SU-DHL-6 (cell line): Measurements from ENCODE around the gene BCL2.

Experiments
- H2AFZ ChIP-seq: fragments of 200-600 bp; sonication (generic); 2 replicates; pipeline ENCODE4 v1.6.1; 2014; ENCODE audit warnings: low read depth, mild to moderate bottlenecking, moderate library complexity, mixed read lengths, antibody characterized with exemption, low read length; ENCODE audit not compliant: severe bottlenecking
- H3F3A ChIP-seq: fragments of 200-600 bp; shearing (Covaris generic); 2 replicates; pipeline ENCODE4 v1.6.0; 2016; ENCODE audit warnings: antibody characterized with exemption, mild to moderate bottlenecking; ENCODE audit not compliant: insufficient read depth
- H3K27ac ChIP-seq: fragments of 200-600 bp; sonication (generic); 2 replicates; pipeline ENCODE4 v1.5.1; 2016; ENCODE audit warnings: low read depth, mild to moderate bottlenecking, low read length, moderate library complexity, mixed read lengths
- H3K27me3 ChIP-seq: fragments of 200-600 bp; sonication (generic), shearing (Covaris generic); 2 replicates; pipeline ENCODE4 v1.6.0; 2014; ENCODE audit warnings: mild to moderate bottlenecking, low read length
- H3K36me3 ChIP-seq: fragments of 200-600 bp; sonication (generic); 2 replicates; pipeline ENCODE4 v1.6.1; 2014; ENCODE audit warnings: mild to moderate bottlenecking, low read length, mixed read lengths
- H3K4me2 ChIP-seq: fragments of 300-600, 200-600 bp; shearing (Covaris generic), sonication (generic); 2 replicates; pipeline ENCODE4 v1.6.0; 2014; ENCODE audit warnings: low read length, low read depth, mild to moderate bottlenecking; ENCODE audit not compliant: poor library complexity, severe bottlenecking
- H3K4me3 ChIP-seq: fragments of 200-600 bp; sonication (generic); 2 replicates; pipeline ENCODE4 v1.5.1; 2014; ENCODE audit warnings: antibody characterized with exemption, low read length, mild to moderate bottlenecking, mixed read lengths; ENCODE audit not compliant: insufficient read depth, poor library complexity, severe bottlenecking
- H3K79me2 ChIP-seq: fragments of 200-600 bp; sonication (generic); 2 replicates; pipeline ENCODE4 v1.6.1; 2014; ENCODE audit warnings: mild to moderate bottlenecking, low read length, moderate library complexity; ENCODE audit not compliant: insufficient read depth
- H3K9ac ChIP-seq: fragments of 200-600 bp; sonication (generic); 2 replicates; pipeline ENCODE4 v1.7.0; 2014; ENCODE audit warnings: mild to moderate bottlenecking, low read length
- H3K9me2 ChIP-seq: fragments of 200-600 bp; sonication (generic); replicated peaks from 2 replicates; pipeline ENCODE4 v1.6.1; 2014; ENCODE audit warnings: low read length; ENCODE audit not compliant: insufficient read depth
- H3K9me3 ChIP-seq: fragments of 200-600 bp; sonication (generic); 2 replicates; pipeline ENCODE4 v1.6.1; 2014; ENCODE audit warnings: low read length, mixed read lengths; ENCODE audit not compliant: insufficient read depth
- H4K20me1 ChIP-seq: fragments of 200-600 bp; sonication (generic); 2 replicates; pipeline ENCODE4 v1.6.1; 2014; ENCODE audit warnings: low read depth, mild to moderate bottlenecking, antibody characterized with exemption, low read length, moderate library complexity, mixed read lengths
- CTCF ChIP-seq: fragments of 200-600 bp; sonication (generic); IDR thresholded peaks from one replicate; pipeline ENCODE4 v1.5.1; 2017; ENCODE audit warnings: antibody characterized with exemption, mild to moderate bottlenecking, low read length, moderate library complexity; ENCODE audit not compliant: insufficient read depth, poor library complexity, severe bottlenecking
- EZH2phosphoT487 ChIP-seq: fragments of 200-600 bp; sonication (generic), shearing (Covaris generic); conservative IDR thresholded peaks from 2 replicates; pipeline ENCODE4 v1.6.1; 2018; ENCODE audit warnings: mild to moderate bottlenecking, antibody characterized with exemption, low read length, moderate library complexity, mixed read lengths

BCL2 gene

DNA sequence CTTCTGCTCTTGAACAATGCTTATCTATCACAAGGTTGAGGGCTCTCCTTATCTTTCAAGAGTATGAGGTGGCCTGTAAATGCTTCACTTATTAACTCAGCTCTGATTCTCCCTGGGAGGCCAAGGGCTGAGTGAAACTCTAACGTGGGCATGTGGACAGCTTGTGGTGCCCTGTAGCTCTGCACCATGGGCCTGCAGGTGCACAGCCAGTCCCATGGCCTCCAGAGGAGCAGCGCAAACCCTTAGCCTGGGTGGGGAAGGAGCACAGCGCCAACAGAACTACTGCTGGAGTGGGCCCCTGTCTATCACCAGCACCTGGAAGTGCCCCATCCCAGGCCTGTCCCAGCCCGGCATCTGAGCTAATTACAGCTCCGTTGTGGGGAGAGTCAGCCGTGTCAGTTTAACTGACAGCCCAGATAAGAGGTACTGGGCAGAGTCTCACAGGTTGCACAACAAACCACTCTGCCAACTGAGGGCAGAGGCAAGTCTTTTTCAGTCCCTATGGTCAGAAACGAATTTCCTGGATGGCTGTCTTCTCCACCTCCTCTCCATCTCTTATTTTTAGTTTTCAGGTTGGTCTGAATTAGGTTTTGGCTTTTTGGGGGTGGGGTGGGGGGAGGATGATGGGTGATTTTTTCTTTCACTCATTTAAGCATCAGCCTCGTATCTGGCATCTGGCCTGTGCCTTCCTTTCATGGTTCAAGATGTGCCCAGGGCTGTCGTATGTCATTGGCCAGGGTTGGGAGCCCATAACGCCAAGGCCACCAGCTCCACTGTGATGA lies 219.5 kb downstream of the BCL2 start:
- Histone ChIP-seq H3K27me3 (no peaks in the 10 kb centered on the region), H3K9me3 (no peaks in the 10 kb centered on the region), H3K79me2 (no peaks in the 10 kb centered on the region), H4K20me1 (no peaks in the 10 kb centered on the region), H3F3A (no peaks in the 10 kb centered on the region), H3K4me3 (no peak overlapping the region), H3K9me2 (no peaks in the 10 kb centered on the region), H3K27ac (no peak overlapping the region), H3K36me3 (no peaks in the 10 kb centered on the region), H3K4me2 (no peak overlapping the region), H3K9ac (no peak overlapping the region), H2AFZ (no peak overlapping the region)
- TF ChIP-seq EZH2phosphoT487 (no peak), CTCF (no peak)

DNA sequence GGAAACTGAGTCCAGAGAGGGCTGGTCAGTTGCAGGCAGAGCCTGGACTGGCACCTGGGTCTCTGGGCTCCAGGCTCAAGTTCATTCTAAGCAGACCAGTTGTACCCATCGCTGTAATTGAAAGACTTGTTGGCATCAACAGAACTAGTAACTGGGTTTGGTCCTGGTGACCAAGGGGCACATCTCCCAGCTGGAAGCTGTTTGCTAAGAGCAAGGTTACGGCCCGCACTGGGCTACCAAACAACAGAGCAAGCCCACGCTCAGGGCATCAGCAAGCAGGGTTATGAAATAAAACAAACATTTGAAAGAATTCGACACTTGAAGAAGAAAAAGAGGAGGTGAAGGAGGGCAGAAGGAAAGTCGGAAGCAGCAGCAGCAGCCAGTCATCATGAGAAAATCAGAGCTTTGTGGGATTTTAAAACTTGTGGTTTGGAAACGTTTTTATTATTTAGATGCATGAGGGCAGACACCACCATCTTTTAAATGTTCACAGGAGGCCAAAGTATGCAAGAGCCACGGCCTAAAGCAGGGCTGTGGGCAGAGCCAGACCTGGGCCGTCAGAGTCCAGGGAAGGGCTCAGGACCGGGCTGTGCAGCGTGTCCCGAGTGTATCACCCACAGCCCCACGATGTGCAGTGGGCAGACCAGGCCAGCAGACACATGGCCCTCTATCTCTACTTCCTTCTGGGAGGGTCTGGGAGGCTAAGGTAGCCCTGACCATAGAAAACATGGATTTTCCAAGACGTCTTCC lies 220.3 kb downstream of the BCL2 start:
- no peaks in the 10 kb centered on the region for H3K27me3 ChIP-seq
- no peaks in the 10 kb centered on the region for H3F3A ChIP-seq
- H3K79me2 ChIP-seq = no peaks in the 10 kb centered on the region
- no peak overlapping the region for H3K9ac ChIP-seq
- H3K4me3 ChIP-seq = no peak overlapping the region
- H3K9me3 ChIP-seq = no peaks in the 10 kb centered on the region
- H4K20me1 ChIP-seq = no peaks in the 10 kb centered on the region
- H3K9me2 ChIP-seq = no peaks in the 10 kb centered on the region
- H2AFZ ChIP-seq = no peak overlapping the region
- H3K36me3 ChIP-seq = no peaks in the 10 kb centered on the region
- TF ChIP-seq EZH2phosphoT487 (no peak), CTCF (no peak)
- no peak overlapping the region for H3K27ac ChIP-seq
- no peak overlapping the region for H3K4me2 ChIP-seq

GRCh38 chr18:63098018-63098981 lies 221.3 kb downstream of the BCL2 start:
- TF ChIP-seq EZH2phosphoT487 (no peak), CTCF (no peak)
- no peaks in the 10 kb centered on the region for H3F3A ChIP-seq
- no peak overlapping the region for H3K27ac ChIP-seq
- no peak overlapping the region for H3K4me2 ChIP-seq
- no peak overlapping the region for H3K9ac ChIP-seq
- no peaks in the 10 kb centered on the region for H4K20me1 ChIP-seq
- H3K9me3 ChIP-seq = no peaks in the 10 kb centered on the region
- H3K4me3 ChIP-seq = no peak overlapping the region
- no peaks in the 10 kb centered on the region for H3K79me2 ChIP-seq
- no peak overlapping the region for H2AFZ ChIP-seq
- H3K9me2 ChIP-seq = no peaks in the 10 kb centered on the region
- H3K36me3 ChIP-seq = no peaks in the 10 kb centered on the region
- H3K27me3 ChIP-seq = no peaks in the 10 kb centered on the region
